HG03354 (cell line): ENCODE data around the gene PPP1R12C.

ENCODE experiments used
- ATAC-seq: cut with Tn5 transposase; IDR thresholded peaks from one replicate; pipeline ENCODE4 v1.9.1; 2021; ENCODE audit warnings: mild to moderate bottlenecking; ENCODE audit not compliant: unreplicated experiment, poor library complexity, severe bottlenecking

The PPP1R12C gene

DNA sequence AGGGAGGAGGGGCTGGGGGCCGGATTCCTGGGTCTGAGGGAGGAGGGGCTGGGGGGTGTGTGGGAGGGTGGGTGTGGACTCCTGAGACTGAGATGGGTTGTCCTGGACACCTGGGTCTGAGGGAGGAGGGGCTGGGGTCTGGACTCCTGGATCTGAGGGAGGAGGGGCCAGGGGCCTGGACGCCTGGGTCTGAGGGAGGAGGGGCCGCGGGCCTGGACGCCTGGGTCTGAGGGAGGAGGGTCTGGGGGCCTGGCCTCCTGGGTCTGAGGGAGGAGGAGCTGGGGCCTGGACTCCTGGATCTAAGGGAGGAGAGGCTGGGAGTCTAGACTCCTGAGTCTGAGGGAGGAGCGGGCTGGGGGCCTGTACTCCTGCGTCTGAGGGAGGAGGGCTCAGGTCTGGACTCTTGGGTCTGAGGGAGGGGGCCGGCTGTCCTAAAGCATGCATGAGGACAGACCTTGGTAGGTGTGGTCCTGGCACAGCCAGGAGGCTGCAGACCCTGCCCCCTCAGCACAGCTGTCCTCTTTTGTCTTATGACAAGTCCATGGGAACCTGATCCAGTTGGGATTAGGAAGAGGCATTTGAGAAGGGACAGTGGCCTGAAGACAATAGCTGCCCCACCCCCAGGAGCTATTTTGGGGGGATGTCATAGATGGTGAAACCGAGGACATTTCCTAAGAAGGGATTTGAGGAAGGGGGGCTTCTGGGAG lies 30.3 kb upstream of the PPP1R12C start:
- no peak for ATAC-seq

DNA sequence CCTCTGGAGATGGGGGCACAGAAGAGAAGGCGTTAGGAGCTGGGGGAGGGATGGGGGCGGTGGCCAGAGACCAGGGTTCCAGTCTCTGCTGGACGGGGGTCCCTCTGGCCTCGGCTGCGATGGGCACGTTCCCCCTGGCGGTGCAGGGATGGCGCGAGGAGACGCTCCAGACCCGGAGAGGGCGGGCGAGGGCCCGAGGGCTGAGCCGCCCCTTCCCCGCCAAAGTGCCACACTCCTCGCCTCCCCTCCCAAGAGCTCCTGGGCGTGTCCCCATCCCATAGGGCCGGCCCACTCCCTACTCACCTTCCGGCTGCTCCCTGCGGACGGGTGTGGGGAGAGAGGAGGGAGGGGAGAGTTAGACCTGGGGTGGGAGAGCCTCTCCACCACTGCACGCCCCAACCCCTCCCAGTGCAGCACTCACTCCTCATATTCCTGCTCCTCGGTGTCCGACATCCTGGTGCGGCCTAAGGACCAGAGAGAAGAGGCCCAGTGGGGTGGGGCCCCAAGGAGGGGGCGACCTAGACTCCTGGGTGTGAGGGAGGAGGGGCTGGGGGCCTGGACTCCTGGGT lies 29.4 kb upstream of the PPP1R12C start:
- ATAC-seq: no peak

DNA sequence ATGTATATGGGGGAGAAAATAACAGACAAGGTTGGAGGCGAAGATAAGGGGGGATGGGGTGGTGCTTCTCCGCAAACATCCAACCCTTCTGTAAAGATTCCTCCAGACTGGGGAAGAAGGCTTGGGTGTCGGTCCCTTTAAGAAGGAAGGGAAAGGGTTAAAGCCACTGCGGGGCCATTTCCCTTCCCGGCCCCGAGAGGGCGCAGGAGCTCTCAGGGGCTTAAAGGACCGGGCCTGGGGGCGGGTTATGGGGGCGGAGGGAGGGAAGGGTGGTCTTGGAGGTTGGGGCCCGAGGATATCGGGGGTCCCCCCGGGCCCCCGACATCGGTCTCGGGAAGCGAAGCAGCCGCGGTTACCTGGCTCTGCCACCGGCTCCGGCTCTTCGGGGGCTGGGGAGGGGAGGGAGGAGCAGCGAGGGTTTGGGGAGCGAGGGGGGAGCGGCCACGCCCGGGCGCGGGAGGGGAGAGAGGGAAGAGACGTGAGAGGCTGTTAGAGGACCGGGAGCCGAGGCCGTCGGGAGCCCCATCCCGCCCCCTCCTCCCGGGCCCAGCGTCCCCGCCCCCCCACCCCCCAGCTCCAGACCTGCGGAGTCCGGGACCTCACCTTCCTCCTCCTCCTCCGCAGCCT lies 28.8 kb upstream of the PPP1R12C start:
- ATAC-seq: no peak

DNA sequence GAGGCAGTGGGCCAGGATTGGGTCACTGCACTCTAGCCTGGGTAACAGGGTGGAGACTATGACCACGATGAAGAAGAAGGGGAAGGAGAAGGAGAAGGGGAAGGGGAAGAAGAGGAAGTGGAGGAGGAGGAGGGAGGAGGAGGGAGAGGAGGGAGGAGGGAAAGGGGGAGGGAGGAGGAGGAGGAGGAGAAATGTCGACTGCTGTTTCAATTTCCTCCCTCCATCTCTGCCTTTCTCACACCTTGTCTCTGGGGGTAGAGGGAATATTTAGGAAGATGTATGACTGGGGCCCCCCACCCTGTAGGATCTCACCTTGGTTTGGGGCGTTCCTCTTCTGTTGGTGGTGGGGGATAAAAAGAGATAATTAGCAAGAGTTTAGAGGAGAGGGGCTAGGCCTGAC lies 27.8 kb upstream of the PPP1R12C start:
- ATAC-seq: no peak

DNA sequence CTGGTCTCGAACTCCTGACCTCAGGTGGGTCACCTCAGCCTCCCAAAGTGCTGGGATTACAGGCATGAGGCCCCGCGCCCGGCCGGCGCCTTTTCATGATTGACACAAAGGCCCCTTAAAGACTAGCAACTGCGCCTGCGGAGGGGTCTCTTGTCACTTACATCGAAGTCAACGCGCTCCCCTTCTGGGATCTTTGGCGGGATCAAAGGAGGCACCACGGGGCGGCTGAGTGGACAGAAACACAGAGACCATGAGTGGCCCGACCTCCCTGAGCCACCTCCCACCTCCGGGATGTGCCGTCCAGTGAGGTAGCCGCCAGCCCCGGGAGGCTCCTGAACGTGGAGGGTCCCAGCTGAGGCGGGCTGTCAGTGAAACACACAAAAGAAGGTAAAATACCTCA lies 24.3 kb upstream of the PPP1R12C start:
- ATAC-seq: no peak

DNA sequence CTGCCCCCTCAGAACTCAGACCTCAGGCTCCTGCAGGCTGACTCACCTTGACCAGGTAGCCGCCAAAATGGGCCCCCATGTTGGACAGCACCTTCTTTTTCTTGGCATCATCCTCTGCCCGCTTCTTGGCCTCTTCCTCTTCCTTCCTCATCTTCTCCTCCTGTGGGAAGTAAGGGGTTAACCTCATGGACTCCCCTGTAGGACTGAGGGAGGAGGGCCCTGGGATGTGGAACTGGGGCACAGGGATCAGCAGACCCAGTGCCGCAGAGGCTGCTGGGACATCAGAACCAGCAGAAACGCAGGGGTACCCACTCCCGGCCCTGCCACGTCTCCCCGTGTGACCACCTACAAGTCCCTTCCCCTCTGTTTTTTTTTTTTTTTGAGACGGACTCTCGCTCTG lies 20.5 kb upstream of the PPP1R12C start:
- no peak for ATAC-seq

DNA sequence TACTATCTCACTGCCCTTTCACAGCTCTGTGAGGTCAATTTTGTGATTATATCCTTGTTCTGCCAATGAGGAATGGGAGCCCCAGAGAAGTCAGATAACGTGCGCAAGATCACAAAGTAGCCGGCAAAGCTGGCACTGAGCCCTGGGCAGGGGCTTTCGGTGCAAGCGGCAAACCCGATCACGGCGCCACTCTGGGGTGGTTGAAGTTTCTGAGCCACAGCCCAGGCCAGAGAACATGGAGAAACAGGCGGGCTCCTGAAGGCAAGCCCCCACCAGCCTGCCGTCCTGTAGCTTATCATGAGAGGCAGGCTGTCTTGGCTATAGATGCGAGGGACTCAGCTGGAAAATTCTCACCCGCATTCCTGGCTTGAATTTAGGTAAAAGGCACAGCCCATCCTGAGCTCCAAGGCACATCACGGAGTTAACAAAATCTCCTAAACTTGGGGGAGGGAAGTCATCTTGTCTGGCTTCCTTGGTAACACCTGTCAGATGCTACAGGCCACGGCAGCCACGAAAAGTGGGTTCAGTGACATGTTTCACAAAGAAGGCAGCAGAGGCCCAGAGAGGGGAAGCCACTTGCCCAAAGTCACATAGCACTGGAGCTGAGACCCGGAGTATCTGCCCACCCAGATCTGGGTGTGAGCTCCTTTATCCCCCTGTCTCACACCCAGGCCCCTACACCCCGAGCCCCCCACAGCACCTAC lies 19.1 kb upstream of the PPP1R12C start:
- no peak for ATAC-seq

DNA sequence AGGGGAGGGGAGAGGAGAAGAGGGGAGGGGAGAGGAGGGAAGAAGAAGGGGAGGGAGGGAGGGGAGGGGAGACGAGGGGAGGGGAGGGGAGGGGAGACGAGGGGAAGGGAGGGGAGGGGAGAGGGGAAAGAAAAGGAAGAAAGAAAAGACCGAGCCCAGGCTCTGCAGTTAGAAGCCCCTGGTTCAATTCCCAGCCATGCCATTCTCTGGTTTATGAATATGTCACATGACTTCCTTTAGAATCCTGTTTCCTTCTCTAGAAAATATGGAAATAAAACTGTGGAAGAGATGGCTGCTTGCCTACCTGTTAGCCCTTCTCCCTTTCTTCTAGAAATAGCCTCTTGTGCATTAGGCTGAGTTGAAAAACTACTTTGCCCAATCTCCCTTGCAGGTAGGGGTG lies 17.3 kb upstream of the PPP1R12C start:
- ATAC-seq: no peak

DNA sequence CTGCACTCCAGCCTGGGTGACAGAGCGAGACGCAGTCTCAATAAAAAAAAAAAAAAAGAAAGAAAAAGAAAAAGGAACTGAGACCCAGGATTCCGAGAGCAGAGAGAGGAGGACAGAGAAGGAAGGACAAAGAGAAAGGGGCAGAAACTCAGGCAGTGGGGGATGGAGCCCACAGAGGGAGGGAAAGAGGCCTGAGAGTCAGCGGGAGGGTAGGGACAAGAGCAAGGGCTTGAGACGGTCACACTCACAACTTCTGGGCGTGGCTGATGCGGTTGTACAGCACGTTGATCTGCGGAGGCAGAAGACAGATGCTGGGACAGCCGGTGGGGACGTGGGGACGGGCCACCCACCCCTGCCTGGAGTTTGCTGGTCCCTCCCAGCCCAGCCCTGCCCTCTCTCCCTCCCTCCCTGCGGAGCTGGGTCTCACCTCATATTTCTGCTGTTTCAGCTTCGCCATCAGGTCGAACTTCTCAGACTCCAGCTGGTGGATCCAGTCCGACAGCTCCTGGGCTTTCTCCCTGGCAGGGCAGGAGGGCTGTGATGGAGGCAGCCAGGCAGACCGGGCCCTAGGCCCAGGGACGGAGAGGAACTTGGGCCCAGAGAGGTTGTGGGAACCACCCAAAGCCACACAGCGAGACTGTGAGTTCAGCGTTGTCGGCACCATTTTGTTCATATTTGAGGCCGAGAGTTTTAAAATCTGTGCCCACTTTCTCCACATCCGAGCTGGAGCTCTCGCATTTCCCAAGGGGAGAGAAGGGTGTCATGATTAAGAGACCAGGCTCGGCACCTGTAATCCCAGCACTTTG lies 16.4 kb upstream of the PPP1R12C start:
- no peak for ATAC-seq

DNA sequence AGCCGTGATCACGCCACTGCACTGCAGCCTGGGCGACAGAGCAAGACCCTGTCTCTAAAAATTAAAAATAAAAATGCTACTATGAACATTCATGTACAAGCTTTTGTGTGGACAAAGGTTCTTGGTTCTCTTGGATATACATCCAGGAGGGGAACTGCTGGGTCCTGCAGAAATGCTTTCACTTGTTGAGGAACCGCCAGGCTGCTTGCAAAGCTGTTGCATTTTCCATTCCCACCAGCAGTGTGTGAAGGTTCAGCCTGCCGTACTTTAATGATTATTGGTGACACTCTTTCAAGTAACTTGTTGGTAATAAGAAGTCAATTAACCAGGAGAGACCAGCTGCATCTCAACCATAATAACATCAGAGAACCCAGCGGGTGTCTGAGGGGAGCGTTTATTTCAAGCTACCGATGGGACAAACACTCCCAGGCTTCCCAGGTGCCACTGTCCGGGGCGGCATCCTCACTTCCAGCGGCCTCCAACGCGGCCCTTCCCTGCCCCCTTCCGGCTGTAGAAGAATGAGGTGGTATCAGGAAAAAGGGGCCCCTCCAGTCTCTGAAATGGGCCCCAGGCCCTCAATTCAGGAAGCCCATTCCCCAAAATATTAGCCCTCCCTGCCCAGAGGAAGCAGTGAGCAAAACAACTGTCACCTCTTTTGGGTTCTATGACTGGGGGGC lies 15.2 kb upstream of the PPP1R12C start:
- ATAC-seq: no peak

DNA sequence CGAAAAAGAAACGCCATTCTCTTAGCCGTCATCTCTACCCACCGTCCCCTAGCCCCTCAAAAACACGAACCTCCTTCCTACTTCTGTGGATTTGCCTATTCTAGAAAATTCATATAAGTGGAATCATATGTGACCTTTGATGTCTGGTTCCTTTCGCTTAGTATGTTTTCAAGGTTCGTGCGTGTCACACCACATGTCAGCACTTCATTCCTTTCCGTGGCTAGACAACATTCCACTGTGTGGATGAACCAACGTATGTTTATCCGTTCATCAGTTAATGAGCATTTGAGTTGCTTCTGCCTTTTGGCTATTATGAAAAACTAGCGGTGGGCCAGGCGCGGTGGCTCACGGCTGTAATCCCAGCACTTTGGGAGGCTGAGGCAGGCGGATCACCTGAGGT lies 14.0 kb upstream of the PPP1R12C start:
- no peak for ATAC-seq

DNA sequence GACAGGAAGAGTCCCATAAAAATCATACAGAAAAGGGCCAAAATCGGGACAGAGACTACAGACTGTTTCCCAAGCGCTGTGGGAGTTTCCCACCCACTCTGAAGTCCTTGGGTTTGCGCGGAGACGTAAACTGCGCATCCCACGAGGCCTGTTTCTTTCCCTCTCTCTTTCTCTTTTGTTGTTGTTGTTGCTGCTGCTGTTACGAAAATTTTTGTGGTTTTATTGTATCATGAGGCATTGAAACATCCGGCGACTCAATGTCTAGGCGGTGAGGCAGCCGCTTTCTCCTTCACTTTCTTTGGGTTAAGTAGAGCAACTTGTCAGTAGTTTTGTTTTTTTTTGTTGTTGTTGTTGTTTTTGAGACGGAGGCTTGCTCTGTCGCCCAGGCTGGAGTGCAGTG lies 1.6 kb upstream of the PPP1R12C start:
- no peak for ATAC-seq

DNA sequence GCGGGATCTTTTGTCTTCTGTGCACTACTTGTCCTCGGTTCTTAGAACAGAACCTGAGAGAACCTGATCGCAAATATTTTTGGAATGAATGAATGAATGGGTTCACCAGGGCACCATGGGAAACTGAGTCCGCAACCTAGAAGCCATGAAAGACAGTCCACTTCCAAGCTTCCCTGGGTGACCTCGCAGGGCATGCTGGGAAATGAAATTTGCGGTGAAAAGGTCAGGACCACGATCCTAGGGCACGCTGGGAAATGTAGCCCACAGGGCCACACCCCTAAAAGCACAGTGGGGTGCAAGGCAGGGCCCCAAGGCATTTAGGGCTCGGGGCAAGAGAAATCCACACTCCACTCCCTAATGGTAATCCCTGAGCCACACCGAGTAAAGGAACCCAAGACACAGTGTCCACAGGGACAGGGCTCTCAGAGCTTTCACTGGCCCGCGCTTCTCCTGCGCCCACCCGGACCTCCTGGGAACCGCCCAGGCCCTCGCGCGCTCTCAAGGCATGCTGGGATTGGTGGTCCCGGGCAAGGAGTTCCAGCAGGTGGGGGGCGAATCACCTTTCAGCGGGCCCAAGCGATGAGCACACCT lies 1.1 kb upstream of the PPP1R12C start:
- ATAC-seq: no peak

DNA sequence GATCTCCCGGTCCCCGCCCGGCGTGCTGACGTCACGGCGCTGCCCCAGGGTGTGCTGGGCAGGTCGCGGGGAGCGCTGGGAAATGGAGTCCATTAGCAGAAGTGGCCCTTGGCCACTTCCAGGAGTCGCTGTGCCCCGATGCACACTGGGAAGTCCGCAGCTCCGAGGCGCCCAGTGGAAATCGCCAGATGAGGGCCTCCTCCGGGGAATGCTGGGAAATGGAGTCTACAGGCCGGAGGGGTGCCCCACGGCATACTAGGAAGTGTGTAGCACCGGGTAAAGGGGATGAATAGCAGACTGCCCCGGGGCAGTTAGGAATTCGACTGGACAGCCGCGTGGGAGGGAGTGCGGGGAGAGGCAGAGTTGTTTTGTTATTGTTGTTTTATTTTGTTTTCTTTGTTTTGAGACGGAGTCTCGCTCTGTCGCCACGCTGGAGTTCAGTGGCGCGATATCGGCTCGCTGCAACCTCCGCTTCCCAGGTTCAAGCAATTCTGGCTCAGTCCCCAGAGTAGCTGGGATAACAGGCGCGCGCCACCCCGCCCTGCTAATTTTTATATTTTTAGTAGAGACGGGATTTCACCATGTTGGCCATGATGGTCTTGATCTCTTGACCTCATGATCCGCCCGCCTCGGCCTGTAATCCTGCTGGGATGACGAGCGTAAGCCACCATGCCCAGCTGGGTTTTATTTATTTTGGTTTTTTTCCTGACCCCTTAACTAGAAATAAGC lies 390 bp upstream of the PPP1R12C start:
- peak; percentile 87 for ATAC-seq

DNA sequence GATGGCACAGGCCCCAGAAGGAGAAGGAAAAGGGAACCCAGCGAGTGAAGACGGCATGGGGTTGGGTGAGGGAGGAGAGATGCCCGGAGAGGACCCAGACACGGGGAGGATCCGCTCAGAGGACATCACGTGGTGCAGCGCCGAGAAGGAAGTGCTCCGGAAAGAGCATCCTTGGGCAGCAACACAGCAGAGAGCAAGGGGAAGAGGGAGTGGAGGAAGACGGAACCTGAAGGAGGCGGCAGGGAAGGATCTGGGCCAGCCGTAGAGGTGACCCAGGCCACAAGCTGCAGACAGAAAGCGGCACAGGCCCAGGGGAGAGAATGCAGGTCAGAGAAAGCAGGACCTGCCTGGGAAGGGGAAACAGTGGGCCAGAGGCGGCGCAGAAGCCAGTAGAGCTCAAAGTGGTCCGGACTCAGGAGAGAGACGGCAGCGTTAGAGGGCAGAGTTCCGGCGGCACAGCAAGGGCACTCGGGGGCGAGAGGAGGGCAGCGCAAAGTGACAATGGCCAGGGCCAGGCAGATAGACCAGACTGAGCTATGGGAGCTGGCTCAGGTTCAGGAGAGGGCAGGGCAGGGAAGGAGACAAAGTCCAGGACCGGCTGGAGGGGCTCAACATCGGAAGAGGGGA lies 1.1 kb downstream of the PPP1R12C start:
- no peak for ATAC-seq

DNA sequence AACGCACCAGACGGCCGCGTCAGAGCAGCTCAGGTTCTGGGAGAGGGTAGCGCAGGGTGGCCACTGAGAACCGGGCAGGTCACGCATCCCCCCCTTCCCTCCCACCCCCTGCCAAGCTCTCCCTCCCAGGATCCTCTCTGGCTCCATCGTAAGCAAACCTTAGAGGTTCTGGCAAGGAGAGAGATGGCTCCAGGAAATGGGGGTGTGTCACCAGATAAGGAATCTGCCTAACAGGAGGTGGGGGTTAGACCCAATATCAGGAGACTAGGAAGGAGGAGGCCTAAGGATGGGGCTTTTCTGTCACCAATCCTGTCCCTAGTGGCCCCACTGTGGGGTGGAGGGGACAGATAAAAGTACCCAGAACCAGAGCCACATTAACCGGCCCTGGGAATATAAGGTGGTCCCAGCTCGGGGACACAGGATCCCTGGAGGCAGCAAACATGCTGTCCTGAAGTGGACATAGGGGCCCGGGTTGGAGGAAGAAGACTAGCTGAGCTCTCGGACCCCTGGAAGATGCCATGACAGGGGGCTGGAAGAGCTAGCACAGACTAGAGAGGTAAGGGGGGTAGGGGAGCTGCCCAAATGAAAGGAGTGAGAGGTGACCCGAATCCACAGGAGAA lies 1.9 kb downstream of the PPP1R12C start:
- no peak for ATAC-seq

DNA sequence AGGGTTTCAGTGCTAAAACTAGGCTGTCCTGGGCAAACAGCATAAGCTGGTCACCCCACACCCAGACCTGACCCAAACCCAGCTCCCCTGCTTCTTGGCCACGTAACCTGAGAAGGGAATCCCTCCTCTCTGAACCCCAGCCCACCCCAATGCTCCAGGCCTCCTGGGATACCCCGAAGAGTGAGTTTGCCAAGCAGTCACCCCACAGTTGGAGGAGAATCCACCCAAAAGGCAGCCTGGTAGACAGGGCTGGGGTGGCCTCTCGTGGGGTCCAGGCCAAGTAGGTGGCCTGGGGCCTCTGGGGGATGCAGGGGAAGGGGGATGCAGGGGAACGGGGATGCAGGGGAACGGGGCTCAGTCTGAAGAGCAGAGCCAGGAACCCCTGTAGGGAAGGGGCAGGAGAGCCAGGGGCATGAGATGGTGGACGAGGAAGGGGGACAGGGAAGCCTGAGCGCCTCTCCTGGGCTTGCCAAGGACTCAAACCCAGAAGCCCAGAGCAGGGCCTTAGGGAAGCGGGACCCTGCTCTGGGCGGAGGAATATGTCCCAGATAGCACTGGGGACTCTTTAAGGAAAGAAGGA lies 2.8 kb downstream of the PPP1R12C start:
- ATAC-seq: no peak
